GM18867 (cell line): ENCODE results near the gene ZBED1.
"Not testable (repeated sequence)": the region's sequence is repeated elsewhere in the genome, so short reads cannot be mapped to it uniquely, and the experiment has no call there.

Experiments
- ATAC-seq: cut with Tn5 transposase; IDR thresholded peaks from one replicate; pipeline ENCODE4 v1.9.1; 2021; ENCODE audit warnings: mild to moderate bottlenecking, moderate library complexity; ENCODE audit not compliant: unreplicated experiment

The ZBED1 gene

DNA sequence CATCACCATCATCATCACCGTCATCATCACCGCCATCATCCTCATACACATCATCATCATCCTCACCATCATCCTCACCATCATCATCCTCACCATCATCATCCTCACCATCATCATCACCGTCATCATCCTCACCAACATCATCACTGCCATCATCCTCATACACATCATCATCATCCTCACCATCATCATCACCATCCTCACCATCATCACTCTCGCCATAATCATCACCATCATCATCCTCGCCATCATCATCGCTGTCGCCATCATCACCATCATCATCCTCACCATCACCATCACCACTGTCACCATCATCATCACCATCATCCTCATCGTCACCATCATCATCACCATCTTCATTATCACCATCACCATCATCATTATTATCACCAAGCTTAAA is 19.8 kb upstream of the ZBED1 start:
- ATAC-seq: no peak

GRCh38 chrX:2519638-2520037 is 18.9 kb upstream of the ZBED1 start:
- not testable (repeated sequence) for ATAC-seq

GRCh38 chrX:2517055-2517454 is 16.3 kb upstream of the ZBED1 start:
- peak; percentile 16 for ATAC-seq

GRCh38 chrX:2516623-2517022 is 15.8 kb upstream of the ZBED1 start:
- peak; percentile 70 for ATAC-seq

GRCh38 chrX:2514131-2514530 is 13.4 kb upstream of the ZBED1 start:
- ATAC-seq: no peak

DNA sequence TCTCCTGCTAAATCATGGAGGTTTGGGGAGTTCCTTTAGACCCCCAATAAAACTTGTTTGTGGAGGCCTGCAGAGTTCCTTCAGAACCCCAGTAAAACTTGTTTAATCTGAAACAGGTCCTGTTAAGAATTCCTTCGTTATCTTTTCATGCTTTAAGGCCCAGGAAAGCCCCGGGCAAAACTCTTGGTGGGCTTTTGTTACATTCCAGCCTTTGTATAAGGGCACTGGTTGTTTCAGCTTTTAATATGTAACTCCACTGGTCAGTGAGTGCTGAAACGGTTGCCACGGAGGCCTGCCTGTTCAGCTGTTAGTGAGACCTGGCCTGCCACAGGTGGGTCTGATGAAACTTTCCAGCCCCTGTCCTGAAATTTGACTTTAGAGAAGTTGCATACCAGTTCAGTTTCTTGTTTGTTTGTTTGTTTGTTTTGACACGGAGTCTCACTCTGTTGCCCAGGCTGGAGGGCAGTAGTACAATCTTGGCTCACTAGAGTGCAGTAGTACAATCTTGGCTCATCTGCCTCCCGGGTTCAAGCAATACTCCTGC is 12.4 kb upstream of the ZBED1 start:
- ATAC-seq: no peak

GRCh38 chrX:2512501-2512900 is 11.7 kb upstream of the ZBED1 start:
- ATAC-seq: no peak

DNA sequence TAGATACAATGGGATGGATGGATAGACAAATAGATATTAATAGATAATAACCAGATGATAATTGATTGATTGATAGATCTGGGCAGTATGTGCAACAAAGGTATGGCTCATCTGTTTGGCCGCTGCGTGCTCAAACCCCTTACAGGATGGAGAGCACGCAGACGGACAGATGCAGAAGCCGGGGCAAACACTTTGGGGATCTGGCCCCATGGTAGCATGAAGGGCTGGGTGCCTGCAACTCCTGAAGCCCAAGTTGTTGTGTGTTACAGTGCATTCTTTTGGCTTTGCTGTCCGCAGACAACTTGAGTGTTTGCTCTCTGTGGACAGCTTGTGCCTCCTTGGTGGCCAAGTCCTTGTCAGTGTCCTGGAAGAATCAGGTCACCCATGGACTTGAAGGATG is 10.6 kb upstream of the ZBED1 start:
- ATAC-seq: no peak

DNA sequence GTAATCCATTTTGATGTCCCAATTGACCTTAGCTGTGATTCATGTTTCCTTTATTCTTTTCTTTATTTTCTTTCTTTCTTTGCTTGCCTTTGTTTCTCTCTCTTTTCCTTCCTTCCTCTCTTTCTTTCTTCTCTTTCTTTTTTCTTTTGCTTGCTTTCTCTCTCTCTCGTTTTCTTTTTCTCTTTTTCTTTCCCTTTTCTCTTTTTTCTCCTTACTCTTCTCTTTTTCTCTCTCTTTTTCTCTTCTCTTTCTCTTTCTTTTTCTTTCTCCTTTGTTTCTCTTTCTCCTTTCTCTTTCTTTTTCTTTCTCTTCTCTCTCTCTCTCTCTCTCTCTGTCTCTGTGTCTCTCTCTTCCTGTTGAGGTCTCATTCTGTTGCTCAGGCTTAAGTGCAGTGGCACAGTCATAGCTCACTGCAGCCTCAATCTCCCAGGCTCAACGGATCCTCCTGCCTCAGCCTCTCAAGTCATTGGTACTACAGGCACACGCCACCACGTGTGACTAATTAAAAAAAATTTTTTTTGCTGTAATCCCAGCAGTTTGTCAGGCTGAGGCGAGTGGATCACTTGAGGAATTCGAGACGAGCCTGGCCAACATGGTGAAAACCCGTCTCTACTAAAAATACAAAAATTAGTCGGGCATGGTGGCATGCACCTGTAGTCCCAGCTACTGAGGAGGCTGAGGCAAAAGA is 8.0 kb upstream of the ZBED1 start:
- ATAC-seq: no peak

DNA sequence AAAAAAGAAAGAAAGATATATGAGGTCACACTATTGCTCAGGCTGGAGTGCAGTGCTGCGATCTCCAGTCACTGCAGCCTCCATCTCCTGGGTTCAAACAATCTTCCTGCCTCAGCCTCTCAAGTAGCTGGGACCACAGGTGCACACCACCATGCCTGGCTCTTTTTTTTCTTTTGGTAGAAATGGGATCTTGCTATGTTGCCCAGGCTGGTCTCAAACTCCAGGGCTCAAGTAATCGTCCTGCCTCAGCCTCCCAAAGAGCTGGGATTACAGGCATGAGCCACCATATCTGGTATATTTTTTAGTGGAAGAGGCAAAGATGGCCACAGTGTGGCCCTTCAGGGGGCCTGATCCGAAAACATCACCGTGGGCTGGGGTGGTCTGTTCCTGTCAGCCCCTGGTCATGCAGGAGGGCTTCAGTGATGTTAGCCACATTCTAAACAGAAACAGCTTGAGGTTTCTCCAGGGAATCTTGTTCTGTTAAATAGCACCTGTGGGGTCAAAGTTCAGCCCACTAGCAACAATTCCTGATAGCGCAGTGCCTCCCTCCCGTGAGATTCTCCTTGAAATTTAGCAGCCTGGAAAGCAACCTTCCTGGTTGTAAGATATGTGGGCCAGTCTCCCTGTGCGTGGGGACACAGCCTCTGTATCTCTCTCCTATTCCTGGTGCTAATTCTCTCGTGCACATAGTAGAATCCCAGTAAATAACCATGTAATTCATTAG is 7.3 kb upstream of the ZBED1 start:
- no peak for ATAC-seq

DNA sequence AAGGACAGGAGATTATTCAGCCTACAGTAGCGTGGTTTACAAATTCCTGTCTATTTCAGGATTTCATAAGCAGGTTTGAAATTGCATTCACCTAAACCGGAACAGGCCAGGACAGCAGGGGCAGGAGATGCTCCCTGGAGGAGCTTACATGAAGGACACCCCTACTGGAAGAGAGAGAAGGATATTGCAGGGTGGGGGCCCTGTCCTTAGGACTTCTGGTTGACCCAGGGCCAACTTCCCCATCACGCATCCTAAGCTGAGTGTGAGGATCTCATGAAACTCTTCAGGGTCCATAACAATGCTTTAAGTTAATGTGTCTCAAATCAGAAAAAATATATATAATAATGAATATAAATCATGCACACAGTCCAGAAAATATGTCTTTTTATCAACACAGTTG is 6.4 kb upstream of the ZBED1 start:
- ATAC-seq: no peak

- ATAC-seq: not testable (repeated sequence)
These were observed 4.6 kb upstream of the ZBED1 start for GRCh38 chrX:2505341-2505740.

DNA sequence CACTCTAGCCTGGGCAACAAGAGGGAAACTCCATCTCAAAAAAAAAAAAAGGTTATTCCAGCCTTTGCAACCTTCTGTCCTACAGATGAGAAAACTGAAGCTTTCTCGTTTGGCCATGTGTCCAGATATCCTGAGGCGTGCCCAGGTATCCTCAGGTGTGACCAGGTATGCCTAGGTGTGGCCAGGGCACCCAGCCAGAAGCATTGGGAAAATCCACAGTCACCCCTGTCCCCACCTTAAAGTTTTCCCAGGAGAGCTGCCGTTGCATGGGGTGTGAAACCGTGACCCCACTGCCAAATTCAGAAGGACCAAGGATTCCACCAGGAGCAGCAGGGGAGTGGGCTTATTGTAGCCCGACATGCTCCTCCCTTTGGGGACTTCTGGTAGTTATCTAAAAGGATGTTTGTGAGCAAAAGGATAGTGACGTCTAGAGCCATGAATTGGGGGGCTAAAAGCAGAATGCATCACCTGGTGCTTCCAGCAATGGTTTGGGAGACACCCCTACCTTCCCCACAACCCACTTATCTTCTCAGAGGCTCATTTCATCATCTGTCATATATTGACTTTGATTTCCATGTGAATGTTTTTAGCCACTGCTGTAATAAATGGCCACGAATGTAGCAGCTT is 4.0 kb upstream of the ZBED1 start:
- ATAC-seq: no peak

GRCh38 chrX:2503591-2504500 is 3.1 kb upstream of the ZBED1 start:
- ATAC-seq: no peak

DNA sequence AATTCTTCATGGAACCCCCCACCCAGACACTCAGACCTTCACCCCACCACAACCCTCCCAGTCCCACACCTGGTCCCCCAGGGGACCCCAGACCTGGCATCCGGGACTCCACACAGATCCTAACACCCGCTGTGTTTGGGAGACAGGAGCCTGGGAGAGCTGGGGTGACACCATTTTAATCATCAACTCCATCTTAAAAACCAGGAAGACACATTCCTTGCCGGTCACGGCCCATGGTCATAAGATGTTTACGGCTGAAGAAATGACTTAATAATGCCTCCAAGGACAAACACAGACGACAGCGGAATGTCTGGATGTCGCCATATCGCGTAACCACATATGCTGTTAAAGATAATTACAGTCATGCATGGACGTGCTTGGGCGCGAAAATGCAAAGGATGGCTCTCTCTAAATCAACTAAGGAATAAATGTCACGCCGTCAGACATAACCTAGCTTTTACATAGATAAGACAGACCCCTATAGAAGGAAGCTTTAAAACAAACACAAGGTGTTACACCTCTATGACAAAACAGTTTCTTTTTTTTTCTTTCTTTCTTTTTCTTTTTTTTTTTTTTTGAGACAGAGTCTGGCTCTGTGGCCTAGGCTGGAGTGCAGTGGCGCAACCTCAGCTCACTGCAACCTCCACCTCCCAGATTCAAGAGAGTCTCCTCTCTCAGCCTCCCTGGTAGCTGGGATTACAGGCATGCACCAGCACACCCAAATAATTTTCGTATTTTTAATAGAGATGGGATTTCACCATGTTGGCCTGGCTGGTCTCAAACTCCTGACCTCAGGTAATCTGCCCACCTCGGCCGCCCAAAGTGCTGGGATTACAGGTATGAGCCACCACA is 2.1 kb upstream of the ZBED1 start:
- no peak for ATAC-seq

- no peak for ATAC-seq
These were observed 1.4 kb upstream of the ZBED1 start for GRCh38 chrX:2502120-2502667.

GRCh38 chrX:2501559-2502102 is 855 bp upstream of the ZBED1 start:
- ATAC-seq: no peak

DNA sequence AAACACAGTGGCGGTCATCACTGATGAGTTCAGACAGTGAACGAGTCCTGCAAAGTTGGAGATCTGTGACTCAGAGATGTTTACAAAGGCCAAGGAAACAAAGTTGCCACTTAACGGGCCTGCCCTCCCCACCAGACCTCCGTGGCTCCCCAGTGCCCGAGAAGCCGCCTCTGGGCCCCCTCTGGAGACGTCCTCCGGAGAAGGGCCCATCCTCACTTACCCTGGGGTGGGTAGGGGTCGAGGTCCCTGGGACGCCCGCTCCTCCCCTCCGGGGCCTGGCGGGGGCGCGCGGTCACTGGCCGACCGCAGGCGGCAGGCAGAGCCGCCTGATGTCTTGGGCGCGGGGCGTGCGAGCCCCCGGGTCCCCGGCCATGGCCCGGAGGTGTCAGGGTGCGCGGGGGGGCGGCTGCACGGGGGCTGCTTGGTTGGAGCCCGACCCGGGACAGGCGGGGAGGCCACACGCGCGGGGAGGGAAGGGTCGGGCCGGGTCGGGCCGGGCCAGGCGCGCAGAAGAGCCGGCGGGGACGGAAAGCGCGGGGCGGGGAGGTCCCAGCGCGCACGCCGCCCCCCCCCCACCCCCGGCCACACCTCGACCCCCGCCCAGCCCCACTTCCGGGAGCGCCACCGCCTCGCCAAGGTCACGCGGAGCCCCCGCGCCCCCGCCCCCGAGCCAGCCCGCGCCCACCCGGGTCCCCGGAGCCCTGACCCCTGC is 529 bp downstream of the ZBED1 start:
- peak; percentile 55 for ATAC-seq

- no peak for ATAC-seq
These were observed 1.3 kb downstream of the ZBED1 start for GRCh38 chrX:2499507-2499906.
